Testis (tissue), 2 donors: ENCODE results near the gene PRPSAP1.

ENCODE experiments used
- CTCF ChIP-seq, 3 experiments: fragments of 450-650 bp in 2 of 3; fragments of 200-600 bp in 1 of 3; sonication (generic) in 1 of 3; IDR thresholded peaks; one replicate each; pipeline ENCODE4 v1.5.1; 2016 to 2019; ENCODE audit warnings: antibody characterized with exemption in 3 of 3, mild to moderate bottlenecking in 2 of 3, moderate library complexity in 1 of 3
- POLR2A ChIP-seq: fragments of 450-650 bp; IDR thresholded peaks from one replicate; pipeline ENCODE4 v1.6.1; 2017; ENCODE audit warnings: antibody characterized with exemption, mild to moderate bottlenecking, moderate library complexity

- TF ChIP-seq CTCF (IDR thresholded peaks at IDR 0.05): no peak
- no peak for TF ChIP-seq POLR2A
These were observed 22.8 kb upstream of the PRPSAP1 start for GRCh38 chr17:76376318-76377133.
